ENCODE results near the gene KIAA1328. TPM values are rescaled to one million over a fixed set of nuclear protein-coding genes. Genes with fewer than 3 reads are reported as not detected.

KIAA1328 gene
- total and polyA plus RNA-seq, 9 of the 15 experiments (the other 6 are each of a cell fraction or from before 2014, with no cell fraction given), result 4.0 to 8.6 (median 7.4) TPM

GRCh38 chr18:37270038-37270665, 441.2 kb downstream of the KIAA1328 start (continued):
- no peak for TF ChIP-seq FOXK2 (conservative IDR thresholded peaks at IDR 0.05 in 1 of 2, IDR thresholded peaks at IDR 0.05 in 1 of 2; ENCODE audit: low read depth in 2 of 2)
- TF ChIP-seq, protein P1, sequence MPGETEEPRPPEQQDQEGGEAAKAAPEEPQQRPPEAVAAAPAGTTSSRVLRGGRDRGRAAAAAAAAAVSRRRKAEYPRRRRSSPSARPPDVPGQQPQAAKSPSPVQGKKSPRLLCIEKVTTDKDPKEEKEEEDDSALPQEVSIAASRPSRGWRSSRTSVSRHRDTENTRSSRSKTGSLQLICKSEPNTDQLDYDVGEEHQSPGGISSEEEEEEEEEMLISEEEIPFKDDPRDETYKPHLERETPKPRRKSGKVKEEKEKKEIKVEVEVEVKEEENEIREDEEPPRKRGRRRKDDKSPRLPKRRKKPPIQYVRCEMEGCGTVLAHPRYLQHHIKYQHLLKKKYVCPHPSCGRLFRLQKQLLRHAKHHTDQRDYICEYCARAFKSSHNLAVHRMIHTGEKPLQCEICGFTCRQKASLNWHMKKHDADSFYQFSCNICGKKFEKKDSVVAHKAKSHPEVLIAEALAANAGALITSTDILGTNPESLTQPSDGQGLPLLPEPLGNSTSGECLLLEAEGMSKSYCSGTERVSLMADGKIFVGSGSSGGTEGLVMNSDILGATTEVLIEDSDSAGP (CRISPR knock-in tag; IDR thresholded peaks at IDR 0.05), result peak; percentile 83; the same call in 1 of the 2 replicates
- TF ChIP-seq GTF2F1 (IDR thresholded peaks at IDR 0.05; ENCODE audit: low read depth, low read length), result no peak
- peak; percentile 99 for TF ChIP-seq ZNF766 (CRISPR knock-in tag; conservative IDR thresholded peaks at IDR 0.05)
- TF ChIP-seq SAFB (IDR thresholded peaks at IDR 0.05; ENCODE audit: borderline replicate concordance, low read depth, low read length), result no peak
- peak; percentile 49; the same call in 1 of the 2 replicates for TF ChIP-seq HCFC1 (IDR thresholded peaks at IDR 0.05; ENCODE audit: low read depth, low read length)
- TF ChIP-seq HDAC1 (IDR thresholded peaks at IDR 0.05), result peak in 1 of 2 experiments; percentile 92; a peak in 2 of 4 replicates
- TF ChIP-seq ZNF217 (CRISPR knock-in tag; IDR thresholded peaks at IDR 0.05), result peak; percentile 95
- TF ChIP-seq HIVEP1 (CRISPR knock-in tag; IDR thresholded peaks at IDR 0.05), result 0 out of 2 replicates have a peak, but pooled peaks have one; percentile 63
- TF ChIP-seq RBM39 (optimal IDR thresholded peaks at IDR 0.05; ENCODE audit: low read depth, low read length), result peak; percentile 41
- TF ChIP-seq BRCA1 (IDR thresholded peaks at IDR 0.05), result no peak
- TF ChIP-seq BRCA1 (CRISPR knock-in tag; IDR thresholded peaks at IDR 0.05), result peak; percentile 95
- TF ChIP-seq CREM (IDR thresholded peaks at IDR 0.05; ENCODE audit: low read depth), result peak; percentile 86
- no peak for TF ChIP-seq ZBTB5 (IDR thresholded peaks at IDR 0.05)
- TF ChIP-seq ATF1 (CRISPR knock-in tag; IDR thresholded peaks at IDR 0.05), result peak; percentile 82
- peak; percentile 47 for TF ChIP-seq ATF1 (tag; IDR thresholded peaks at IDR 0.05)
- no peak for TF ChIP-seq NR2C1 (IDR thresholded peaks at IDR 0.05)
- peak; percentile 74 for TF ChIP-seq NR2C1 (tag; IDR thresholded peaks at IDR 0.05)
- 0 out of 2 replicates have a peak, but pooled peaks have one; percentile 62 for TF ChIP-seq THRB (CRISPR knock-in tag; conservative IDR thresholded peaks at IDR 0.05)
- no peak for TF ChIP-seq FUS (optimal IDR thresholded peaks at IDR 0.05; ENCODE audit: low read depth, low read length)
- peak; percentile 50 for TF ChIP-seq GABPA (tag; conservative IDR thresholded peaks at IDR 0.05; ENCODE audit: low read depth)

All from K562 (cell line).